HG02870 (cell line): Measurements from ENCODE around the gene FRK.
A peak's percentile ranks its signal among the peaks of the same experiment; 100 is the strongest.
"Not testable (repeated sequence)": the region's sequence is repeated elsewhere in the genome, so short reads cannot be mapped to it uniquely, and the experiment has no call there.

Source experiments
- ATAC-seq: cut with Tn5 transposase; IDR thresholded peaks from one replicate; pipeline ENCODE4 v1.9.1; 2021; ENCODE audit warnings: mild to moderate bottlenecking, moderate library complexity; ENCODE audit not compliant: unreplicated experiment

Gene FRK

GRCh38 chr6:115891750-115892149 is 168.9 kb downstream of the FRK start:
- ATAC-seq: no peak

DNA sequence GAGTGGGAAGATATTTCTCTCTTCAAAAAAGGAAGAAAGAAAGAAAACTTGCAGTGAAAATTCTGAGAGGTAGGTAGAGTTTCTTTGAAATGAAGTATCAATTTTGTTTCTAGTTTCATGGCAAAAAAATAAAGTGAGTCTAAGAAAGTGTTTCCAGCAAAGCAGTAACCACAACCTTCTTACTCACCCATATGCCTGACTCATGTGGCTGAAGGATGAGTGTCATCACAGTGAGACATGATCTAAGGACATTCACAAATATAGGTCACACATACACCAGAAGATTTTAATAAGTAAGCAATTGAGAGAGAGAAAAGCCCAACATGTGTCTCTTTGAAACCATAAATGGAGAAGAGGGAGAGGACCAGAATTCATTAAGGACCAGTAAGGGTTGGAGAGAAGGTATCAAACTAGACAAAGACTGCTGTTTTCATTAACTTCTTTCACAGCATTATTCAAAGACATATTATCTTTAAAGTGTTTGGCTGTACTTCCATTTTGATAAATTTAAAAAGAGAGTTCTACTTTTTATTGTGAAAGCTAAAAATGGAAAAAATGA is 169.5 kb downstream of the FRK start:
- ATAC-seq: peak; percentile 92

DNA sequence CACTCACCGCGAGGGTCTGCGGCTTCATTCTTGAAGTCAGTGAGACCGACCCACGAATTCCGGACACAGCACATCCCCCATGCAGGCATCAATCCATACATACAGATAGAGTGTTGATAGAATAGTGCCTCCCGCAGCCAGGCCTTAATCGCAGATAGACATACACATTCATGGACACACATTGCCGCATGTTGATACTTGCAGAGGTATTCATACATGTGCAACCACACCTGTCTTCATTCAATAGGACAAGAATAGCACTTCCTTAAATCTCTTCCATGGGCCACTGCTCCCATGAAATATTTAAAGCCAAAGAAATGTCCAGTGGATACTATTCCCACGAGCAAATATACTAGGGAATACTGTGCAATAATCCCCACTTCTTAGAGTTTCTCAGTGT is 170.5 kb downstream of the FRK start:
- ATAC-seq: no peak

GRCh38 chr6:115888687-115889470 is 171.8 kb downstream of the FRK start:
- ATAC-seq: not testable (repeated sequence)

DNA sequence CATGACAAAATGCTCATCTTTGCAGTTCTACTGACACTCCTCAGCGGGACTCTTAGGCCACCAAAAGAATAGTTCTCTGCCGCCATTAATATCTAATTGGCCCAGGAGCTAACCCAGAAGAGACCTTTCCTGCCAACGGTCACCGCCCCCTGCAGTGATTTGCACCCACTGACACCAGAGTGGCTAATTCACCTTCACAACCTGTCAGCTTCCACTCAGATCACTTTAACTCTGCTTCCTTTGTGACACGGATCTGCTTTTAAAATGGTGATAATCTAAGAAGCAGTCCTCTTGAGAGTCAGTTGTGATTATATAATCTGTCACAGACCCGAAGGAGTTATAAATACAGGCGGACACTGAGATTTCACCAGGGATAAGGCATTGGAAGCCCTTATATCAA is 172.8 kb downstream of the FRK start:
- no peak for ATAC-seq

DNA sequence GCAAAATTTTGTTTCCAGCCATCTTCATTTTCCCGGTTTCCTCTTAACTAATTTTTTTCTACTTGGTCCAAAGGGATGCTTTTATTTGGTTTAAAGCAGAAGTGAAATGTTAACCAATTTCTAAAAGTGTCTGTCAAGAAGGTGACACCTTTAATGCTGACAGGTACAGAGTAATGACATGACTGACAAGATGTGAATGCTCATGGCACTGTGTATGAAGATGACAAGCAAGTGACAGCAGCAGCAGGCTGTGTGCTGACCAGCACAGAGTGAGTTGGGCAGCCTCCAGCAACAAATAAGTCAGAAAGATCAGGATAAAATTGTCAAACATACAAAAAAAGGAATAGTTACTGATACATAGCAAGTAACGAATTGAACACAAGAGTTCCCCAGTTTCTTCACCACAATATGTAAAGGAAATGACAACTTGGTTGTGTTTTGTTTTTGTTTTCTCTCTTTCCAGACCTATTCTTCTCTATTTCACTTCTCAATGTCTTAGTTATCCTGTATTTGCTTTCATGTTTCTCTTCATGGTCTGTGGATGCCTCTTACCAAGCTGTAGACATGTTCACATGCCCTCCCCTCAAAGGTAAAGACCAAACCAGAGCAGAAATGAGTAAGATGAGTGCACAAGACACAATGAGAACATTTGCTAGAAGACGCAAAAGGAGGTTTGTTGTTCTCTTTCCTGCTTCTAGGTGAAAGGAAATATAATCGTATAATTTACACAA is 174.9 kb downstream of the FRK start:
- peak; percentile 87 for ATAC-seq

DNA sequence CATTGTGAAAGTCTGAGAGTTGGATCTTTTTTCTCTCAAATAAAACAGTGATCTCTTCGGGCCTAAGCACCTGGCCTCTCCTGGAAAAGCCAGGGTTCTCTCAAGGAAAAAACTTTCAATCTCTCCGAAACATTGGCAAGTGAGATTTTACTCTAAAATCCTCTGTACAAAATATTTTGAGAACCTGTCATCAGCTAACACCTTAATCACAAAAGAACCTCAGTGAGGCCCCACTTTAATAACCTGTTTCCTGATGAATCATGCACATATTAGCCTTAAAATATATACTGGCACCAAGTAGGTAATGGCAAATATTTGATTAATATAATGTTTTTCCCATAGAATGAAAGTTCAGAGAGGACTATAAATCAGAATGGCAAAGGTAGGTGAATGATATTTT is 177.9 kb downstream of the FRK start:
- no peak for ATAC-seq

- no peak for ATAC-seq
Observed at GRCh38 chr6:115882174-115882573, 178.5 kb downstream of the FRK start.
